CD14-positive monocyte (primary cell): Measurements from ENCODE around the gene PLA2G6. TPM values are rescaled to one million over a fixed set of nuclear protein-coding genes. Genes with fewer than 3 reads are reported as not detected.

Experiments used
- DNase-seq, 3 donors: peaks; one replicate each; pipeline ENCODE4 v3.0.0-alpha.2; 2011 to 2022
- H2AFZ ChIP-seq: 2 replicates; pipeline ENCODE4 v1.6.0; 2012; ENCODE audit warnings: mild to moderate bottlenecking, low read depth, low read length, inconsistent platforms; ENCODE audit not compliant: insufficient read depth, poor library complexity, severe bottlenecking
- H3K27ac ChIP-seq, 2 donors: 1 replicate in 1 of 2; 2 replicates in 1 of 2; pipeline ENCODE4 v1.5.1; 2012 to 2013; ENCODE audit warnings: low read length in 2 of 2, control low read depth in 1 of 2, inconsistent platforms in 1 of 2, low read depth in 1 of 2, mild to moderate bottlenecking in 1 of 2
- H3K27me3 ChIP-seq, 2 donors: one replicate each; pipeline versions ENCODE4 v1.6.0 to v1.6.1; 2011 to 2013; ENCODE audit warnings: low read length in 2 of 2; ENCODE audit not compliant: control insufficient read depth in 2 of 2, insufficient read depth in 2 of 2
- H3K36me3 ChIP-seq, 2 donors: replicated peaks in 1 of 2; 1 replicate in 1 of 2; 2 replicates in 1 of 2; pipeline versions ENCODE4 v1.5.1 to v1.6.1; 2012 to 2013; ENCODE audit warnings: low read length in 2 of 2, control low read depth in 1 of 2, inconsistent platforms in 1 of 2, mild to moderate bottlenecking in 1 of 2; ENCODE audit not compliant: insufficient read depth in 2 of 2, control insufficient read depth in 1 of 2
- H3K4me1 ChIP-seq, 2 donors: 1 replicate in 1 of 2; 2 replicates in 1 of 2; pipeline versions ENCODE4 v1.5.1 to v1.6.1; 2012 to 2013; ENCODE audit warnings: low read length in 2 of 2, control low read depth in 1 of 2, inconsistent platforms in 1 of 2, mild to moderate bottlenecking in 1 of 2, moderate library complexity in 1 of 2; ENCODE audit not compliant: insufficient read depth in 2 of 2, control insufficient read depth in 1 of 2
- H3K4me2 ChIP-seq: replicated peaks from 2 replicates; pipeline ENCODE3; 2012; ENCODE audit warnings: low read length, moderate library complexity, mild to moderate bottlenecking; ENCODE audit not compliant: poor library complexity, severe bottlenecking; ENCODE audit errors: extremely low read depth
- H3K4me3 ChIP-seq, 3 experiments: fragments of 200-600 bp in 1 of 3; sonication (generic) in 1 of 3; replicated peaks in 1 of 3; 1 replicate in 2 of 3; 2 replicates in 1 of 3; pipeline ENCODE4 v1.5.1; 2011 to 2013; ENCODE audit warnings: low read length in 3 of 3, mild to moderate bottlenecking in 3 of 3, control low read depth in 2 of 3, low read depth in 2 of 3, inconsistent platforms in 1 of 3, moderate library complexity in 1 of 3
- H3K79me2 ChIP-seq: 2 replicates; pipeline ENCODE4 v1.6.0; 2012; ENCODE audit warnings: mild to moderate bottlenecking, control low read depth, inconsistent platforms, low read length, moderate library complexity; ENCODE audit not compliant: insufficient read depth
- H3K9ac ChIP-seq: 2 replicates; pipeline ENCODE4 v1.6.0; 2017; ENCODE audit warnings: low read length, mild to moderate bottlenecking; ENCODE audit not compliant: insufficient read depth, poor library complexity, severe bottlenecking
- H3K9me3 ChIP-seq, 2 donors: replicated peaks in 1 of 2; 1 replicate in 1 of 2; 2 replicates in 1 of 2; pipeline versions ENCODE4 v1.5.1 to v1.6.1; 2012 to 2013; ENCODE audit warnings: low read length in 2 of 2, control low read depth in 1 of 2; ENCODE audit not compliant: control insufficient read depth in 1 of 2, insufficient read depth in 1 of 2
- H4K20me1 ChIP-seq: 2 replicates; pipeline ENCODE4 v1.6.0; 2012; ENCODE audit warnings: mild to moderate bottlenecking, low read length, control low read depth, moderate library complexity; ENCODE audit not compliant: insufficient read depth
- H3K27ac Mint-ChIP-seq, 7 donors: one replicate each; pipeline ENCODE4 v1.8.0; 2020; ENCODE audit warnings: mild to moderate bottlenecking in 7 of 7, mixed read lengths in 7 of 7, moderate library complexity in 6 of 7, inconsistent platforms in 2 of 7
- H3K27me3 Mint-ChIP-seq, 3 donors: one replicate each; pipeline ENCODE4 v1.8.0; 2021 to 2022; ENCODE audit warnings: low read depth in 3 of 3, mild to moderate bottlenecking in 3 of 3, mixed read lengths in 3 of 3, moderate library complexity in 3 of 3, inconsistent platforms in 1 of 3
- H3K36me3 Mint-ChIP-seq, 2 donors: one replicate each; pipeline ENCODE4 v1.8.0; 2020; ENCODE audit warnings: mixed read lengths in 2 of 2, inconsistent platforms in 1 of 2, mild to moderate bottlenecking in 1 of 2
- H3K4me1 Mint-ChIP-seq: one replicate; pipeline ENCODE4 v1.8.0; 2020; ENCODE audit warnings: mild to moderate bottlenecking, mixed read lengths
- H3K4me3 Mint-ChIP-seq, 2 donors: one replicate each; pipeline ENCODE4 v1.8.0; 2020; ENCODE audit warnings: mild to moderate bottlenecking in 2 of 2, mixed read lengths in 2 of 2, moderate library complexity in 1 of 2
- H3K9me3 Mint-ChIP-seq, 7 donors: one replicate each; pipeline ENCODE4 v1.8.0; 2020 to 2022; ENCODE audit warnings: mixed read lengths in 7 of 7, mild to moderate bottlenecking in 6 of 7, moderate library complexity in 6 of 7, inconsistent platforms in 2 of 7
- CTCF ChIP-seq: fragments of 200-600 bp; IDR thresholded peaks from one replicate; pipeline ENCODE4 v1.8.0; 2022; ENCODE audit warnings: antibody characterized with exemption, mild to moderate bottlenecking
- WGBS: methylation state at CpG from one replicate; pipeline ENCODE4 v1.1.5; 2013; ENCODE audit warnings: missing lambda C conversion rate; ENCODE audit not compliant: insufficient coverage; 5-methylcytosine and 5-hydroxymethylcytosine counted together
- intact Hi-C, 2 donors: fragments of 100-400 bp; cut with micrococcal nuclease; formaldehyde crosslinking; loops; one replicate each; pipeline versions ENCODE4 v1.15.0 to v1.15.1; 2023
- polyA plus RNA-seq, 3 donors: library from polyadenylated mRNA; depleted of rRNA in 1 of 3; unstranded in 2 of 3; stranded (reverse) in 1 of 3; fragments of 300-500 nt in 2 of 3; fragments of >200 nt in 1 of 3; fragmentation: Illumina TruSeq in 2 of 3; gene quantifications; 1 replicate in 2 of 3; 2 replicates in 1 of 3; pipeline ENCODE4 v1.2.3, GENCODE V29; 2012 to 2021

PLA2G6 gene
- polyA plus RNA-seq, 3 donors: 0.43 to 8.3 (median 0.62) TPM

DNA sequence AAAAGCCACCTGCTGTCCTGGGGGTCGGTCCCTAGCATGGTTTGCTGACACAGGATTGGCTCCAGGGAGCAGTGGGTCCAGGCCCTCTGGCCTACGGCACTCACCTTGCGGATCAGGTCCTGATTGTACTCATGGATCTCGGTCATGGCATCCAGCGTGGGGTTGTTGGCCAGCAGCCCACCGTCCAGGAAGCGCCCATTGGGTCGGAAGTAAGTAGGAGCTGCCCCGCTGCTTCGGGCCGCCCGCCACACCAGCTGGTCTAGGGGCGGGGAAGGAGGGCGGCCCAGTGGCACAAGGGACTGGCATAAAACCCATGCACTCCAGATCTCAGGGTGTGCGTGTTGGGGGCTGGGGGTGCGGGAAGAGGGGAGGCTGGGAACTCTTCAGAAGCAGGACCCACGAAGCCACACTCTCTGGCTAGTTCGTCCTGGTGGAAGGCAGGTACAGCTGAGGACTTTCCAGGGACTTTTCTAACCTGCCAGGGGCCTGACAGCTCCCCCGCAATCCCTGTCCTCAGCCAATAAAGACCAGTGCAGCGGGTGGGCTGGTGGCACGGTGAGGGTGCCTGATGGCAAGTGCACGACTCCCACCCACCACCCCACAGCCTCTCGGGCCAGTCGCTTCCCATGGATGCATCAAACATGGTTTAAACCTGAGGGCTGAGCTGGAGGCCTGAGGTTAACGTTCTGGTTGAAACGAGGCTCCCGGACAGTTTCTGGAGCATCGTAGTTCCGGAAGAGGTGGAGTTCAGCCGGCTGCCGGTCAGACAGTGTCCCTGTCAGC lies 66.0 kb downstream of the PLA2G6 start:
- Histone ChIP-seq H3K36me3 (no peaks in the 10 kb centered on the region), H3K27ac (no peak overlapping the region), H4K20me1 (no peaks in the 10 kb centered on the region), H2AFZ (no peak overlapping the region), H3K4me2 (no peak overlapping the region), H3K79me2 (no peaks in the 10 kb centered on the region), H3K27me3 (no peaks in the 10 kb centered on the region), H3K9ac (no peak overlapping the region), H3K4me3 (no peak overlapping the region), H3K4me1 (no peaks in the 10 kb centered on the region), H3K9me3 (no peaks in the 10 kb centered on the region)
- 98% methylated on average over 23 of the region's 31 CpGs for WGBS
- Mint-ChIP-seq H3K27ac (no peak overlapping the region), H3K4me3 (no peak overlapping the region), H3K27me3 (peaks cover 0 to 1% (median 1%) of the 10 kb centered on the region in 3 donors), H3K4me1 (no peaks in the 10 kb centered on the region), H3K9me3 (no peaks in the 10 kb centered on the region), H3K36me3 (no peaks in the 10 kb centered on the region)
- DNase-seq: no peak
- no peak for TF ChIP-seq CTCF
- intact Hi-C loops: loop anchor here (2.0 to 5.0 kb wide), 2 partner anchors 112 to 113 kb away; no protein-coding TSS in a partner anchor

GRCh38 chr22:38114484-38115398 lies 66.9 kb downstream of the PLA2G6 start:
- Mint-ChIP-seq H3K27ac (no peak overlapping the region), H3K27me3 (peaks cover 1% of the 10 kb centered on the region in 3 donors), H3K4me3 (no peak overlapping the region), H3K4me1 (no peaks in the 10 kb centered on the region), H3K9me3 (peaks cover 0 to 1% (median 0%) of the 10 kb centered on the region in 7 donors), H3K36me3 (no peaks in the 10 kb centered on the region)
- no peak overlapping the region for H3K27ac ChIP-seq
- H4K20me1 ChIP-seq: no peaks in the 10 kb centered on the region
- WGBS: 63% methylated on average over 31 of the region's 32 CpGs
- TF ChIP-seq CTCF: peak; percentile 87
- DNase-seq: peak; percentile 67 to 77 (median 73)
- H3K27me3 ChIP-seq: no peaks in the 10 kb centered on the region
- H3K79me2 ChIP-seq: no peaks in the 10 kb centered on the region
- H3K9me3 ChIP-seq: no peaks in the 10 kb centered on the region
- H3K4me3 ChIP-seq: no peak overlapping the region
- H3K4me2 ChIP-seq: no peak overlapping the region
- no peaks in the 10 kb centered on the region for H3K36me3 ChIP-seq
- intact Hi-C loops: loop anchor here (2.0 to 5.0 kb wide), 4 partner anchors 42 to 238 kb away; no protein-coding TSS in a partner anchor
- no peak overlapping the region for H3K9ac ChIP-seq
- no peaks in the 10 kb centered on the region for H3K4me1 ChIP-seq
- H2AFZ ChIP-seq: peak overlapping the region; percentile 0
